Neuron (in vitro differentiated cells): ENCODE data around the gene C11orf24.
"Not testable (repeated sequence)": the region's sequence is repeated elsewhere in the genome, so short reads cannot be mapped to it uniquely, and the experiment has no call there.

Experiments
- H2AFZ ChIP-seq: one replicate; pipeline ENCODE4 v1.6.1; 2013; ENCODE audit warnings: low read depth, mild to moderate bottlenecking, inconsistent platforms, low read length, moderate library complexity
- H3K27me3 ChIP-seq: one replicate; pipeline ENCODE4 v1.6.1; 2013; ENCODE audit warnings: low read length; ENCODE audit not compliant: insufficient read depth
- H3K36me3 ChIP-seq: one replicate; pipeline ENCODE4 v1.6.1; 2013; ENCODE audit warnings: low read length; ENCODE audit not compliant: insufficient read depth
- H3K4me1 ChIP-seq: one replicate; pipeline ENCODE4 v1.6.1; 2013; ENCODE audit warnings: low read length; ENCODE audit not compliant: insufficient read depth
- H3K4me3 ChIP-seq: 2 replicates; pipeline ENCODE4 v1.5.1; 2013; ENCODE audit warnings: mild to moderate bottlenecking, low read length, moderate library complexity
- H3K9me3 ChIP-seq: one replicate; pipeline ENCODE4 v1.6.1; 2013; ENCODE audit warnings: low read length

The C11orf24 gene

DNA sequence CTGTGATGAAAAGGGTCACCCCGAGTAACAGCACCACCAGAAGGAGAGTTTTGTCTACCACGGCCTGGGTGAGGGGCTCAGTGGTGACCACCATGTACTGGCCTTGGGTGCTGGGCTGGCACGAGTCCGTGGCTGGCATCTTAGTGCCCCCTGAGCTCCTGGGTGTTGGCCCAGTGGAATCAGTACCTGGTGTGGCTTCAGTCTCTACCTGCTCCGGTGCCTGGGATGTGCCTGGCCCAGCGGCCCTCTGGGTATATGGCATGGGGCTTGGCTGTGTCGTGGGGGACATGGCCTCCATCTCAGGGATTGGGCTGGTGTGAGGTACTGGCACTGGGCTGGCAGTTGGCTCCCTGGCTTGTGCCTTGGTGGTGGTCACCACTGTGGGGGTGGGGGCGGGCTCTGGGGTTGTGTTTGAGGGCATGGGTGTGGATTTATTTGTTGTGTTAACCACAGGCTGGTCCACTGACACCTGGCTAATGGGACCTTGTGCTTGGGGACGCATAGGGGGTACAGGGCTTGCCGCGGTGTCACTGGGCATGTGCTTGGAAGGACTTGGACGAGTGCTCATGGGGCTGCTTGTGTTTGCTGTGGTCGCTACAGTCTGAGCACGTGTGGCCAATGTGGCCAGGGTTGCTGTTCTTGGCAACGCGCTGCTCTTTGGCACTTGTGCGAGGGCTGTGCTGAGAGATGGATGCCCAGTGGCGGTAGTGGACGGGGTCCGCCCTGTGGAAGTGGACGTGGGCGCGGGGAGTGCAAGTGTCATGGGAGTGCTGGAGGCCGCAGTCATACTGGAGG lies 9.8 kb downstream of the C11orf24 start:
- Histone ChIP-seq H3K4me3 (no peak overlapping the region), H3K9me3 (no peaks in the 10 kb centered on the region), H2AFZ (no peak overlapping the region), H3K36me3 (peaks cover 58% of the 10 kb centered on the region), H3K27me3 (no peaks in the 10 kb centered on the region), H3K4me1 (no peaks in the 10 kb centered on the region)

DNA sequence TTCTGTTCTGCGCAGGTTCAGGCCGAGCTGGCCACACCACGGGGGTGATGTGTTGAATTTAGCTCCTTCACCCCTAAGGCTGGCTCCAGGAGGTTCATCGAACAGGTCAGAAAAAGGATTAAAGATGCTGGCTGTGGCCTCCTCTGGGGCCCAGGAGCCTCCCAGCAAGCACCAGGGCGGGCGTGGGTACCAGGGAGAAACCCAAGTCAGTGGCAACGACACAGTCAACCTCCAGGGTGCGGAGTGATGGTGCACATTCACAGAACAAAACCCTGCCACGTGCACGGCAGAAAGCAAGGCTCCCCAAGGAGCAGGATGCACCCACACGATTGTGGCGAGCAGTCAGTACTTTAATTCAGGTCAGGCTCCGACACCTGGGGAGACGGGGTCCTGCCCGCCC lies 10.8 kb downstream of the C11orf24 start:
- Histone ChIP-seq H2AFZ (no peak overlapping the region), H3K4me1 (peaks cover 2% of the 10 kb centered on the region), H3K36me3 (peaks cover 52% of the 10 kb centered on the region), H3K4me3 (no peak overlapping the region), H3K9me3 (no peaks in the 10 kb centered on the region), H3K27me3 (no peaks in the 10 kb centered on the region)

GRCh38 chr11:68260484-68260883 lies 11.3 kb downstream of the C11orf24 start:
- no peak overlapping the region for H3K4me3 ChIP-seq
- no peak overlapping the region for H2AFZ ChIP-seq
- H3K4me1 ChIP-seq: peaks cover 2% of the 10 kb centered on the region
- H3K27me3 ChIP-seq: no peaks in the 10 kb centered on the region
- no peaks in the 10 kb centered on the region for H3K9me3 ChIP-seq
- H3K36me3 ChIP-seq: peaks cover 47% of the 10 kb centered on the region

DNA sequence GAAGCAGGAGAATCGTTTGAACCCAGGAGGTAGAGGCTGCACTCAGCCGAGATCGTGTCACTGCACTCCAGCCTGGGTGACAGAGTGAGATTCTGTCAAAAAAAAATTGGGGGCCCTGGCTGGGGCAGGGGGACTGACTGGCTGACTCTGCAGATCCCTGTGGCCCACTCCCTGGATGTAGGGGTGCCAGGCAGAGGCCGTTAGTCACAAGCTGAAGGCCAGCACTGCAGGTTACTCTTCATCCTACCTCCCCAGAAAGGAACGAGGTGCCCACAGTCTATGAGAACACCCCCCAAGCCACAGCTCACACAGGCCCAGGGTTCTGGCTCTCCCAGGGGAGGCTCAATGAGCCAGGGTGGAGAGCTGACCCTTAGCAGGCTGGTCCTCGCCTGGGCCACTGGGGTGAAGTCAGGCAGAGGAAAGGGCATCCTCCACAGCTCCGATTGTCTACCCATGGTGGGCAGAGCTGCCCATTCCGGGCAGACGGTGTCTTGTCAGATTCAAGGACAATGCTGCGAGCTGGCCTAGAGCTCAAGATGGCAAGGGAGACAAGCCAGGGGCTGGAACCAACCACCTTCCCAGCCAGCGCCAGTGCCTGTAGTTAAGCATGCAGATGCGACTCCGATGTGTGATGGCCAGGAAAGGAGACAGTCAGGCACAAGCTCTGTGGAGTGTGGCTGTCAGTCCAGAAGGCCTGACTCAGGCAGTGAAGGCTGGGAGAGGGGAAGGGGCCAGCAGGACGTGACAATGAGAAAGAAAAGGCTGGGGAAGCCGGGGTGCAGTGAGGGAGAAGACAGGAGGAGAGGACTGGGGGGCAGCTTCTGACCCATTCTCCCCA lies 12.4 kb downstream of the C11orf24 start:
- peaks cover 38% of the 10 kb centered on the region for H3K36me3 ChIP-seq
- H3K9me3 ChIP-seq: no peaks in the 10 kb centered on the region
- H2AFZ ChIP-seq: no peak overlapping the region
- H3K4me3 ChIP-seq: no peak overlapping the region
- no peaks in the 10 kb centered on the region for H3K27me3 ChIP-seq
- H3K4me1 ChIP-seq: peaks cover 2% of the 10 kb centered on the region

GRCh38 chr11:68258363-68258765 lies 13.4 kb downstream of the C11orf24 start:
- no peak overlapping the region for H3K4me3 ChIP-seq
- H3K4me1 ChIP-seq: peaks cover 2% of the 10 kb centered on the region
- H2AFZ ChIP-seq: no peak overlapping the region

DNA sequence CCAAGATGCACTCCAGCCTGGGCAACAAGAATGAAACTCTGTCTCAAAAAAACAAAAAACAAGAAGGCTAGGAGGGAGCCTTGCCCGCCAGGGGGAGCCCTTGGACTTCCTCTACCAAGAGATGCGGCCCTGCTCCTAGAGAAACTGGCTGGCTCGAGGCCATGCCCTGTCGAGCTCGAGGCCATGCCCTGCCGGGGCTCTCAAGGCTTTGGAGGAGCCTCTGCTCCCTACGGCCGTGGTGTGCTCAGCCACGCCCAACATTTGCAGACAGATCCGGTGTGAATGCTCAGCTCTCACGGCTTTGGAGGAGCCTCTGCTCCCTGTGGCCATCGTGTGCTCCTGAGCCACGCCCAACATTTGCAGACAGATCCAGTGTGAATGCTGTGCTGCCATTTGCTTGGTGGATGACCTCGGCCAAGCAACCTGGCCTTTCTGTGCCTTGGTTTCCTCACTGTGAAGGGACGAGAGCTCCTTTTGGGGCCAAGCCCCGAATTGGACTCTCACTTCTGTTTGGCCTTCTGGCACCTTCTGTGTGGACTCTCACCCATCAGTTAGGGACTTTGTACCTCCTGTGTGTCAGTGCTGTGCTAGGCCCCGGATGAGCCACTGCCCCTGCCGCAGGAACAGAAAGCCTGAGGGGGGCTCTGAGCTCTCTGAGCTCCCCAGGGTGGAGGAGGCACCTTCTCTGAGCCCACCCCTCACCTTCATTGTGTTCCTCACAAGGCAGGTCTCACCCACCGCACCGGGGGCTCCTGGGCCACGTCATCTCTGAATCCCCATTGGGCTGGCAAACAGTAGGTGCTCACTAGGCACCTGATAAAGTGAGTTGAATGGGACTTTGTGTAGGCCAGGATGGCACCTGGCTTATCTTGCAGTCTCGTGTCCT lies 14.1 kb downstream of the C11orf24 start:
- H3K4me3 ChIP-seq: no peak overlapping the region
- peaks cover 2% of the 10 kb centered on the region for H3K4me1 ChIP-seq
- no peak overlapping the region for H2AFZ ChIP-seq
- H3K9me3 ChIP-seq: no peaks in the 10 kb centered on the region
- peaks cover 4% of the 10 kb centered on the region for H3K27me3 ChIP-seq
- H3K36me3 ChIP-seq: peaks cover 23% of the 10 kb centered on the region

More at GRCh38 chr11:68258363-68258765, 13.4 kb downstream of the C11orf24 start:
- peaks cover 29% of the 10 kb centered on the region for H3K36me3 ChIP-seq
- H3K27me3 ChIP-seq: peaks cover 4% of the 10 kb centered on the region
- H3K9me3 ChIP-seq: no peaks in the 10 kb centered on the region

GRCh38 chr11:68256331-68256741 lies 15.4 kb downstream of the C11orf24 start:
- Histone ChIP-seq H3K4me1 (peaks cover 2% of the 10 kb centered on the region), H3K9me3 (no peaks in the 10 kb centered on the region)

DNA sequence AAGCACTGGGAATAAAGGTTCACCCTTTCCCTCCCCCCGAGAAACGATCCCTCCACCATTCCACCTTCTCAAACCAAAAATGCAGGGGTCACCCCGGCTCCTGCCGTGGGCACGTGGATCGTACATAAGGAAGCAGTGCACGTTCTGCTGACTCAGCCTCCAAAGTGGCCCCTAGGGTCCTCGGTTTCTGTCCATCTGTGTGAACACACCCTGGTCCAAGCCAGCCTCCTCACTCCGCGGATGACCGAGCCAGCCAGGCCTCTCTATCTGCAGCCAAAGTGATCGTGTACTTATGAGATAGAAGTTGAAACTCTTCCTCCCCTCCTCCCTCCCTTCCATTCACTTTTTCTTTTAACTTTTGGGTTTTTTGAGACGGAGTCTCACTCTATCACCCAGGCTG lies 16.2 kb downstream of the C11orf24 start:
- peaks cover 2% of the 10 kb centered on the region for H3K36me3 ChIP-seq
- H2AFZ ChIP-seq: no peak overlapping the region
- H3K4me1 ChIP-seq: peaks cover 2% of the 10 kb centered on the region
- peaks cover 4% of the 10 kb centered on the region for H3K27me3 ChIP-seq
- no peaks in the 10 kb centered on the region for H3K9me3 ChIP-seq
- H3K4me3 ChIP-seq: no peak overlapping the region

More at GRCh38 chr11:68256331-68256741, 15.4 kb downstream of the C11orf24 start:
- no peak overlapping the region for H3K4me3 ChIP-seq
- H3K36me3 ChIP-seq: peaks cover 9% of the 10 kb centered on the region
- peaks cover 4% of the 10 kb centered on the region for H3K27me3 ChIP-seq
- no peak overlapping the region for H2AFZ ChIP-seq

DNA sequence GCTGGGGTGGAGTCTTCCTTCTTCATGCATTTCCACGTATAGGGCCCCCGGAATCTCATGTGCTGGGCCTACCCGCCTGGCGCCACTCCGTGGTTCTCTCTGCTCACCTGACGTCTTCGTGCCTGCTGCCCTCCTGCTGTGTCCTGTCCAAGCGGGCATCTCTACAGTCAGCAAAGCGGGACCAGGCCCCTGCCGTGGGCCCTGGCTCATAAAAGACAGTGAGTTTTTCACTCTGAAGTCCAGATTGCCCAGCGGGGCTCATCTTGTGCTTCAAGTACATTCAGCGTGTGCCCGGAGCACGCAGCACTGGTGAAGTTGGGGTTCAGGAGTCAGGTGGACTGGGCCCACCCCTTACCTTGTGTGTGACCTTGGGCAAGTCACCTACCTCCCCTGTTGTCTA lies 17.4 kb downstream of the C11orf24 start:
- Histone ChIP-seq H3K36me3 (no peaks in the 10 kb centered on the region), H2AFZ (no peak overlapping the region), H3K4me1 (peaks cover 2% of the 10 kb centered on the region), H3K4me3 (no peak overlapping the region), H3K27me3 (peaks cover 4% of the 10 kb centered on the region), H3K9me3 (no peaks in the 10 kb centered on the region)

DNA sequence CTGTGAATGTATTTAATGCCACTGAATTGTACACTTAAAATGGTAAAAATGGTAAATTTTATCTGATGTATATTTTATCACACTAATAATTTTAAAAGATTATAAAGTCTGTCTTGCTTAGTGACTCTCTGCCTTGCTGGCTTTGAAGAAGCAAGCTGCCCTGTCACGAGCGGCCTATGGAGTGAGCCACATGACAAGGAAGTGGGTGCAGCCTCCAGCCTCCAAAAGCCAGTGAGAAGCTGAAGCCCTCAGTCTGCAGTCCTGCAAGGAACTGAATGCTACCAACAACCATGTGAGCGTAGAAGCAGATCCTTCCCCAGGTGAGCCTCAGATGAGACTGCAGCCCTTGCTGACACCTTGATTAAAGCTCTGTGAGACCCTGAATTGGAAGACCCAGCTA lies 20.0 kb downstream of the C11orf24 start:
- Histone ChIP-seq H3K36me3 (no peaks in the 10 kb centered on the region), H3K4me1 (peaks cover 2% of the 10 kb centered on the region), H2AFZ (no peak overlapping the region), H3K27me3 (peaks cover 4% of the 10 kb centered on the region), H3K4me3 (no peak overlapping the region), H3K9me3 (no peaks in the 10 kb centered on the region)

DNA sequence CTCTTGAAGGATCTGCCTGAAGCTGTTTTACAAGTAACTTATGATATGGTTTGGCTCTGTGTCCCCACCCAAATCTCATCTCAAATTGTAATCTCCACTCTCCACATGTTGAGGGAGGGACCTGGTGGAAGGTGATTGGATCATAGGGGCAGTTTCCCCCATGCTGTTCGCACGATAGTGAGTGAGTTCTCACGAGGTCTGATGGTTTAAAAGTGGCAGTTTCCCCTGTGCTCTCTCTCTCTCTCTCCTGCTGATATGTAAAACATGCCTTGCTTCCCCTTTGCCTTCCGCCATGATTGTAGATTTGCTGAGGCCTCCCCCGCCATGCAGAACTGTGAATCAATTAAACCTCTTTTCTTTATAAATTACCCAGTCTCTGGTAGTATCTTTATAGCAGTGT lies 26.9 kb downstream of the C11orf24 start:
- not testable (repeated sequence) for H3K4me3 ChIP-seq, H2AFZ ChIP-seq, H3K36me3 ChIP-seq, H3K4me1 ChIP-seq, H3K27me3 ChIP-seq, H3K9me3 ChIP-seq

DNA sequence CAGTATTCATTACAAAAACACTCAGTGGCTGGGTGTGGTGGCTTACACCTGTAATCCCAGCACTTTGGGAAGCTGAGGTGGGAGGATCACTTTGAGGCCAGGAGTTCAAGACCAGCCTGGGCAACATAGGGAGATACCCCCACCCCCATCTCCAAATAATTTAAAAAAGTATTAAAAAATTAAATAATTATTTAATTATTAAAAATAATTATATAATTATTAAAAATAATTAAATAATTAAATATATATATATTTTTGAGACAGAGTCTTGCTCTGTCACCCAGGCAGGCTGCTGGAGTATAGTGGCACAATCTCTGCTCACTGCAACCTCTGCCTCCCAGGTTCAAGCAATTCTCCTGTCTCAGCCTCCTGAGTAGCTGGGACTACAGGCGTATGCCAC lies 27.9 kb downstream of the C11orf24 start:
- H3K4me1 ChIP-seq, H2AFZ ChIP-seq, H3K36me3 ChIP-seq: not testable (repeated sequence)

GRCh38 chr11:68242616-68243015 lies 29.2 kb downstream of the C11orf24 start:
- H3K4me1 ChIP-seq: no peaks in the 10 kb centered on the region
- H3K4me3 ChIP-seq: no peak overlapping the region
- no peaks in the 10 kb centered on the region for H3K9me3 ChIP-seq
- H2AFZ ChIP-seq: no peak overlapping the region
- no peaks in the 10 kb centered on the region for H3K27me3 ChIP-seq
- no peaks in the 10 kb centered on the region for H3K36me3 ChIP-seq

More for the DNA sequence above, 27.9 kb downstream of the C11orf24 start:
- not testable (repeated sequence) for H3K27me3 ChIP-seq, H3K4me3 ChIP-seq, H3K9me3 ChIP-seq
